WTC11 (cell line): ENCODE measurements around the gene RGS6. TPM values are rescaled to one million over a fixed set of nuclear protein-coding genes. Genes with fewer than 3 reads are reported as not detected.

Experiments
- ATAC-seq: fragments of 200-7000 bp; cut with Tn5 transposase; 2 replicates; pipeline ENCODE4 v1.10.0; 2021; ENCODE audit warnings: mild to moderate bottlenecking, moderate library complexity
- CTCF ChIA-PET: fragments of 300-600 bp; sonication (Branson Sonifier 250); formaldehyde crosslinking; loops from one replicate; lab custom pipeline; 2021; ENCODE audit warnings: antibody characterized with exemption; lab: Charles Lee
- POLR2A ChIA-PET: fragments of 350-600 bp; sonication (Branson Sonifier 250); formaldehyde crosslinking; loops from one replicate; lab custom pipeline; 2021; ENCODE audit warnings: antibody characterized with exemption; lab: Charles Lee
- DNase-seq: peaks from one replicate; pipeline ENCODE4 v3.0.0; 2021; ENCODE audit warnings: low spot score
- H3K27ac Mint-ChIP-seq: 2 replicates; pipeline ENCODE4 v1.8.0; 2021; ENCODE audit warnings: mixed read lengths
- H3K27me3 Mint-ChIP-seq: 2 replicates; pipeline ENCODE4 v1.8.0; 2021; ENCODE audit warnings: low read depth, mild to moderate bottlenecking, moderate library complexity, mixed read lengths
- H3K36me3 Mint-ChIP-seq: 2 replicates; pipeline ENCODE4 v1.8.0; 2021; ENCODE audit warnings: mixed read lengths
- H3K4me1 Mint-ChIP-seq: 2 replicates; pipeline ENCODE4 v1.8.0; 2022; ENCODE audit warnings: mixed read lengths
- H3K4me3 Mint-ChIP-seq: 2 replicates; pipeline ENCODE4 v1.8.0; 2021; ENCODE audit warnings: mild to moderate bottlenecking, moderate library complexity, mixed read lengths
- H3K9me3 Mint-ChIP-seq: 2 replicates; pipeline ENCODE4 v1.8.0; 2021; ENCODE audit warnings: mixed read lengths
- ATF1 ChIP-seq: sonication (generic); formaldehyde crosslinking; IDR thresholded peaks from 2 replicates; pipeline ENCODE4 v1.8.1; 2023; ENCODE audit warnings: mild to moderate bottlenecking, moderate library complexity, missing genetic modification reagents
- CDX4 ChIP-seq: fragments of 250-450 bp; sonication (Bioruptor Pico); IDR thresholded peaks from 2 replicates; pipeline ENCODE4 v1.9.0; 2021; ENCODE audit warnings: moderate library complexity, mild to moderate bottlenecking, inconsistent platforms, borderline replicate concordance
- CREM ChIP-seq: sonication (generic); formaldehyde crosslinking; IDR thresholded peaks from 2 replicates; pipeline ENCODE4 v1.8.1; 2022; ENCODE audit warnings: mild to moderate bottlenecking, missing genetic modification reagents, moderate library complexity
- EMX1 ChIP-seq: fragments of 250-450 bp; sonication (Bioruptor Pico); IDR thresholded peaks from 2 replicates; pipeline ENCODE4 v1.8.0; 2021; ENCODE audit warnings: mild to moderate bottlenecking
- ESRRA ChIP-seq: sonication (generic); formaldehyde crosslinking; IDR thresholded peaks from 2 replicates; pipeline ENCODE4 v1.8.1; 2022; ENCODE audit warnings: mild to moderate bottlenecking, missing genetic modification reagents, borderline replicate concordance
- ETV6 ChIP-seq: sonication (generic); formaldehyde crosslinking; IDR thresholded peaks from 2 replicates; pipeline ENCODE4 v1.8.1; 2022; ENCODE audit warnings: mild to moderate bottlenecking, missing genetic modification reagents
- FOXP1 ChIP-seq: sonication (generic); formaldehyde crosslinking; IDR thresholded peaks from 2 replicates; pipeline ENCODE4 v1.8.0; 2022; ENCODE audit warnings: missing genetic modification reagents, mild to moderate bottlenecking, moderate library complexity, borderline replicate concordance
- FOXP4 ChIP-seq: sonication (generic); formaldehyde crosslinking; IDR thresholded peaks from 2 replicates; pipeline ENCODE4 v1.8.0; 2022; ENCODE audit warnings: mild to moderate bottlenecking, missing genetic modification reagents
- HMGA2 ChIP-seq: fragments of 250-450 bp; sonication (Bioruptor Pico); IDR thresholded peaks from 2 replicates; pipeline ENCODE4 v1.4.0; 2021; ENCODE audit warnings: mild to moderate bottlenecking, moderate library complexity
- HMGXB4 ChIP-seq: sonication (generic); formaldehyde crosslinking; IDR thresholded peaks from 2 replicates; pipeline ENCODE4 v1.8.1; 2023; ENCODE audit warnings: mild to moderate bottlenecking, moderate library complexity, missing genetic modification reagents
- JUN ChIP-seq: sonication (generic); formaldehyde crosslinking; IDR thresholded peaks from 2 replicates; pipeline ENCODE4 v1.8.0; 2023; ENCODE audit warnings: mild to moderate bottlenecking, missing genetic modification reagents
- MXD4 ChIP-seq: fragments of 250-450 bp; sonication (Bioruptor Pico); IDR thresholded peaks from 2 replicates; pipeline ENCODE4 v1.8.0; 2021; ENCODE audit warnings: mild to moderate bottlenecking, moderate library complexity, borderline replicate concordance
- MYBL2 ChIP-seq: sonication (generic); formaldehyde crosslinking; IDR thresholded peaks from 2 replicates; pipeline ENCODE4 v1.8.1; 2023; ENCODE audit warnings: mild to moderate bottlenecking, moderate library complexity, missing genetic modification reagents
- NFATC4 ChIP-seq: fragments of 250-450 bp; sonication (Bioruptor Pico); IDR thresholded peaks from 2 replicates; pipeline ENCODE4 v1.9.0; 2021; ENCODE audit warnings: mild to moderate bottlenecking
- SOX15 ChIP-seq: fragments of 250-450 bp; sonication (Bioruptor Pico); IDR thresholded peaks from 2 replicates; pipeline ENCODE4 v1.9.0; 2021; ENCODE audit warnings: mild to moderate bottlenecking
- ZBTB21 ChIP-seq: sonication (generic); formaldehyde crosslinking; IDR thresholded peaks from 2 replicates; pipeline ENCODE4 v1.8.1; 2023; ENCODE audit warnings: mild to moderate bottlenecking, missing genetic modification reagents, borderline replicate concordance
- ZMAT4 ChIP-seq: fragments of 250-450 bp; sonication (Bioruptor Pico); IDR thresholded peaks from 2 replicates; pipeline ENCODE4 v1.9.0; 2021; ENCODE audit warnings: mild to moderate bottlenecking
- ZNF121 ChIP-seq: sonication (generic); formaldehyde crosslinking; IDR thresholded peaks from 2 replicates; pipeline ENCODE4 v1.8.0; 2023; ENCODE audit warnings: missing genetic modification reagents
- ZNF263 ChIP-seq: sonication (generic); formaldehyde crosslinking; IDR thresholded peaks from 2 replicates; pipeline ENCODE4 v1.8.1; 2022; ENCODE audit warnings: low read depth, mild to moderate bottlenecking, moderate library complexity, missing genetic modification reagents
- ZNF396 ChIP-seq: fragments of 250-450 bp; sonication (Bioruptor Pico); IDR thresholded peaks from 2 replicates; pipeline ENCODE4 v1.8.0; 2021; ENCODE audit warnings: mild to moderate bottlenecking, moderate library complexity, borderline replicate concordance
- ZNF416 ChIP-seq: fragments of 250-450 bp; sonication (Bioruptor Pico); IDR thresholded peaks from 2 replicates; pipeline ENCODE4 v1.9.0; 2021; ENCODE audit warnings: mild to moderate bottlenecking, inconsistent platforms
- ZSCAN18 ChIP-seq: fragments of 250-450 bp; sonication (Bioruptor Pico); IDR thresholded peaks from 2 replicates; pipeline ENCODE4 v2.1.2; 2022; ENCODE audit warnings: mild to moderate bottlenecking, moderate library complexity
- total RNA-seq: library from RNA; stranded (reverse); gene quantifications from 3 replicates; pipeline ENCODE4 v1.2.3, GENCODE V29; 2021
- TF ChIP-seq, protein P1 (sequence below): sonication (generic); formaldehyde crosslinking; IDR thresholded peaks from 2 replicates; pipeline ENCODE4 v1.8.1; 2022; ENCODE audit warnings: mild to moderate bottlenecking, missing genetic modification reagents, moderate library complexity, borderline replicate concordance

The RGS6 gene
- total RNA-seq, 1 experiment from 2014 or later = 1.0 TPM

DNA sequence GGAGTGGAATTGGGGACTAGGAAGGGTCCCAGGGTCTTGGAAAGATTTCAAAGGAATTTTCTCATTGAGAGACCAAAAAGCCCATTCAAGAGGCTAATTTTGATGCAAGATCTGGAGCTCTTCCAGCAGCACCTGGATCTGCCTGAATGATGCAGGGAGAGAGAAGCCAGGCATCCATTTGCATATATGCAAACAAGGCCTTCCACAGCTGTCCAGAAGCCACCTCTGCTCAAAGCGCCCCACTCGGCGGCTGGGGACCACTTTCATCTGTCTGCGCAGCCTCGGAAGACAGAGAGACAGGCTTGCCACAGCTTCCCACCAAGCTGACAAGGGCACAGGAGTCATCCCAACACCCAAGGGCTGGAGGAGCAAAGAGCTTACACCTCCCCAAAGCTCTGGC is 666.1 kb downstream of the RGS6 start:
- DNase-seq = no peak
- Mint-ChIP-seq H3K4me1 (peaks cover 29% of the 10 kb centered on the region), H3K4me3 (no peak overlapping the region), H3K27ac (no peak overlapping the region), H3K27me3 (no peaks in the 10 kb centered on the region), H3K36me3 (no peaks in the 10 kb centered on the region), H3K9me3 (no peaks in the 10 kb centered on the region)
- ChIA-PET POLR2A (interaction anchor here (0.5 kb wide), 1 partner anchor 793 kb away, joined by 4 read pairs; no protein-coding TSS in a partner anchor), CTCF (interaction anchor here (1.0 to 1.5 kb wide), 3 partner anchors 21 to 350 kb away, joined by 3 to 4 read pairs (median 4); no protein-coding TSS in a partner anchor)
- peak; percentile 52 for ATAC-seq
- TF ChIP-seq ESRRA (CRISPR knock-in tag) = no peak
- no peak for TF ChIP-seq ZNF396 (CRISPR knock-in tag)
- TF ChIP-seq NFATC4 = no peak
- no peak for TF ChIP-seq ZNF263 (CRISPR knock-in tag)
- no peak for TF ChIP-seq EMX1 (CRISPR knock-in tag)
- TF ChIP-seq CDX4 (CRISPR knock-in tag) = no peak
- TF ChIP-seq HMGXB4 (CRISPR knock-in tag) = no peak
- TF ChIP-seq MYBL2 = no peak
- TF ChIP-seq ZMAT4 (CRISPR knock-in tag) = no peak
- TF ChIP-seq, protein P1, sequence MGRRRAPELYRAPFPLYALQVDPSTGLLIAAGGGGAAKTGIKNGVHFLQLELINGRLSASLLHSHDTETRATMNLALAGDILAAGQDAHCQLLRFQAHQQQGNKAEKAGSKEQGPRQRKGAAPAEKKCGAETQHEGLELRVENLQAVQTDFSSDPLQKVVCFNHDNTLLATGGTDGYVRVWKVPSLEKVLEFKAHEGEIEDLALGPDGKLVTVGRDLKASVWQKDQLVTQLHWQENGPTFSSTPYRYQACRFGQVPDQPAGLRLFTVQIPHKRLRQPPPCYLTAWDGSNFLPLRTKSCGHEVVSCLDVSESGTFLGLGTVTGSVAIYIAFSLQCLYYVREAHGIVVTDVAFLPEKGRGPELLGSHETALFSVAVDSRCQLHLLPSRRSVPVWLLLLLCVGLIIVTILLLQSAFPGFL (CRISPR knock-in tag) = no peak
- TF ChIP-seq JUN (CRISPR knock-in tag) = no peak
- no peak for TF ChIP-seq MXD4 (CRISPR knock-in tag)
- no peak for TF ChIP-seq CREM (CRISPR knock-in tag)

DNA sequence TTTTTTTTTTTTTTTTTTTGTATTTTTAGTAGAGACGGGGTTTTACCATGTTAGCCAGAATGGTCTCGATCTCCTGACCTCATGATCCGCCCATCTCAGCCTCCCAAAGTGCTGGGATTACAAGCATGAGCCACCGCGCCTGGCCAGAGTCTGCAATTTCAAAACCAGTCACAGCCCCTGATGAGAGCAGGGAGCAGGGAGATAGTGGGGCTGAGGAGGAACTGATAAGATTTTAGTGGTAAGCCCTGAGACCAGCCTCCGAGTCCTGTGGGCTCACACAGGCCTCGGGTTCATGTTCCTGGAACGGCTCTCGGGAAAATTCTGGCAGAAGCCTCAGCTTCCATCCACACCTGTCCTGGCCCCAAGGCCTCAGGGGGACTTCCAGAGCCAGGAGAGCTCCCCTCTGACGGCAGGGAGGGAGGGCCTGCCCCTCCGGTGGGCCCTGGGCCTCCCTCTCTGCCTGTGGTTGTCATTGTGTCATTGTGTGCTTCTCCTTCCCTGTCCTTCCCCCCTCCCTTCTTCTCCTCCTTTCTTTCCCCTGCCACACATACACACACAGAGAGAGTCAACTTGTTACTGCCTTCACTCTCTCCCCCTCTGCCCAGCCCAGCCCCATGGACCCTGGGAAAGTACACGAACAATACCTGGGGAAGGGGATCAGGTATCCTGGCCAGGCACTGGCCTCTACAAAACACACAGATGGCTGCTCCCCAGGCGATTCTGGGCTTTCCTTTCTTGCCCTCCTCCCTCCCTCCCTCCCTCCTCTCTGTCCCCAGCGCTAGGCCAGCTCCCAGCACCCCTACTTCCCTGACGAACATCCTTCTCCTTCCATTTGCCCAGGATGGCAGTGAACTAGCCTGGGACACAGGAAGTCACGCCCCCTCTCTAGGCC is 667.6 kb downstream of the RGS6 start:
- H3K27ac Mint-ChIP-seq = no peak overlapping the region
- H3K36me3 Mint-ChIP-seq = no peaks in the 10 kb centered on the region
- DNase-seq = no peak
- H3K4me1 Mint-ChIP-seq = peaks cover 24% of the 10 kb centered on the region
- TF ChIP-seq SOX15 (CRISPR knock-in tag) = no peak
- peak; percentile 70 for TF ChIP-seq ZNF121
- H3K27me3 Mint-ChIP-seq = no peaks in the 10 kb centered on the region
- ChIA-PET POLR2A (no interaction called here), CTCF (interaction anchor here (0.8 to 1.0 kb wide), 2 partner anchors 45 to 50 kb away, joined by 3 read pairs; no protein-coding TSS in a partner anchor)
- H3K9me3 Mint-ChIP-seq = no peaks in the 10 kb centered on the region
- peak; percentile 37 for ATAC-seq
- no peak overlapping the region for H3K4me3 Mint-ChIP-seq

DNA sequence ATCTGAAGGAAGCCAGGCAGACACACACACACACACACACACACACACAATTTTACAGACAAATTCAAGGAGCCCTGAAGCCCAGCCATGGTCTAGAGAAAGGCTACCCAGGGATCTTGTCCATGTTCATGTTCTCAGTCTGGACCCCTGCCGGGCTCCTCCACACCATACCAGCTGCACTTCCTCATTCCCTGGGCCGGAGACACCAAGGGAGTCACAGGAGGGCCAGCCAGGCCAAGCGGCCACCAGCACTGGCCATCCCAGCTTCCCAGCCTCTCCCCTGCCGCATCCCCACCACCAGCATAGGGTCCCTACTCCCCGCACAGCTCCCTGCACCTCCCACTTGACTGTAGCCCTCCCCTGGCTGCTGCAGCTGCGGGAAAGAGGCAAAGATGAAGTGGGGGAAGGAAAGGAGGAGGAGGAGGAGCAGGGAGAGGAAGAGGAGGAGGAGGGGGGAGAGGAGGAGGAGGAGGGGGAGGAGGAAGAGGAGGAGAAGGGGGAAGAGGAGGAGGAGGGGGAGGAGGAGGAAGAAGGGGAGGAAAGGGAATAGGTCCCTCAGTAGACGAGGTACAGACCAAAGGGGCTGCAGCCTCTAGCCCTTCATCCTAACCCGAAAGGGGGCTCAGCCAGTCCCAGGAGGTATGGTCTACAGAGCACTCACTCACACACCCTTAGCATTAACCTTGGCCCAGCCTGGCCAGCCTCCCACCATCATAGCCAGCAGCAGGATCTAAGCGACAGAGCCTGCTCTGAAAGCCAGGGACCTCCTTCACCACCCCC is 668.5 kb downstream of the RGS6 start:
- DNase-seq (no peak), ATAC-seq (no peak)
- Mint-ChIP-seq H3K4me3 (no peak overlapping the region), H3K36me3 (no peaks in the 10 kb centered on the region), H3K4me1 (peaks cover 28% of the 10 kb centered on the region), H3K27ac (no peak overlapping the region), H3K27me3 (no peaks in the 10 kb centered on the region), H3K9me3 (no peaks in the 10 kb centered on the region)
- POLR2A ChIA-PET = interaction anchor here (0.6 kb wide), 1 partner anchor 88 kb away, joined by 4 read pairs; no protein-coding TSS in a partner anchor
- CTCF ChIA-PET = interaction anchor here (0.8 to 1.3 kb wide), 3 partner anchors 41 to 51 kb away, joined by 3 read pairs; no protein-coding TSS in a partner anchor
- TF ChIP-seq HMGA2 (CRISPR knock-in tag) (no peak), FOXP1 (no peak), ZSCAN18 (CRISPR knock-in tag) (no peak), ZNF416 (CRISPR knock-in tag) (no peak), ETV6 (no peak), ATF1 (CRISPR knock-in tag) (no peak), FOXP4 (no peak), ZBTB21 (CRISPR knock-in tag) (0 out of 2 replicates have a peak, but pooled peaks have one; percentile 22)
